H1 (cell line): ENCODE results near the gene SNORC.

ENCODE experiments used
- BRCA1 ChIP-seq: IDR thresholded peaks from 2 replicates; pipeline ENCODE4 v1.6.1; 2012; ENCODE audit warnings: low read depth, low read length, improper control_type of control experiment
- CHD2 ChIP-seq: IDR thresholded peaks from 2 replicates; pipeline ENCODE4 v1.6.1; 2012; ENCODE audit warnings: low read length, improper control_type of control experiment
- CTCF ChIP-seq, 3 experiments: IDR thresholded peaks; 1 replicate in 2 of 3; 2 replicates in 1 of 3; pipeline versions ENCODE4 v1.5.1 to v1.6.1; 2011; ENCODE audit warnings: low read length in 3 of 3, mild to moderate bottlenecking in 3 of 3, inconsistent platforms in 2 of 3, low read depth in 1 of 3, moderate library complexity in 1 of 3; ENCODE audit not compliant: insufficient read depth in 1 of 3; ENCODE audit errors: control extremely low read depth in 1 of 3
- EP300 ChIP-seq, 2 experiments: IDR thresholded peaks; 1 replicate in 1 of 2; 2 replicates in 1 of 2; pipeline ENCODE4 v1.6.1; 2011 to 2012; ENCODE audit warnings: low read depth in 2 of 2, low read length in 2 of 2, mild to moderate bottlenecking in 2 of 2, borderline replicate concordance in 1 of 2, inconsistent platforms in 1 of 2, moderate library complexity in 1 of 2
- EZH2 ChIP-seq: fragments of 200-600 bp; sonication (generic); IDR thresholded peaks from 2 replicates; pipeline ENCODE4 v1.7.1; 2012; ENCODE audit warnings: low read depth, mild to moderate bottlenecking, moderate library complexity, low read length, inconsistent platforms; ENCODE audit not compliant: severe bottlenecking
- FOSL1 ChIP-seq: IDR thresholded peaks from 2 replicates; pipeline ENCODE4 v1.6.1; 2011; ENCODE audit warnings: mild to moderate bottlenecking, low read depth, low read length, moderate library complexity; ENCODE audit not compliant: insufficient read depth
- NRF1 ChIP-seq: IDR thresholded peaks from 2 replicates; pipeline ENCODE4 v1.6.1; 2011; ENCODE audit warnings: mild to moderate bottlenecking, low read depth, low read length, improper control_type of control experiment
- POLR2A ChIP-seq, 2 experiments: IDR thresholded peaks; 1 replicate in 1 of 2; 2 replicates in 1 of 2; pipeline ENCODE4 v1.6.1; 2011; ENCODE audit warnings: low read depth in 2 of 2, low read length in 2 of 2, mild to moderate bottlenecking in 2 of 2; ENCODE audit errors: control extremely low read depth in 1 of 2
- RAD21 ChIP-seq, 2 experiments: IDR thresholded peaks in 1 of 2; conservative IDR thresholded peaks in 1 of 2; 2 replicates each; pipeline ENCODE4 v1.6.1; 2011; ENCODE audit warnings: low read depth in 2 of 2, low read length in 2 of 2, improper control_type of control experiment in 1 of 2, inconsistent platforms in 1 of 2, mild to moderate bottlenecking in 1 of 2, moderate library complexity in 1 of 2
- RNF2 ChIP-seq: fragments of 200-900, 300-1000 bp; sonication (generic); IDR thresholded peaks from 2 replicates; pipeline ENCODE4 v1.7.1; 2016; ENCODE audit warnings: borderline replicate concordance, low read depth, mild to moderate bottlenecking, antibody characterized with exemption, low read length; ENCODE audit not compliant: poor library complexity, severe bottlenecking; ENCODE audit errors: missing control alignments
- TAF1 ChIP-seq: IDR thresholded peaks from 2 replicates; pipeline ENCODE4 v1.6.1; 2011; ENCODE audit warnings: mild to moderate bottlenecking, low read depth, low read length

DNA sequence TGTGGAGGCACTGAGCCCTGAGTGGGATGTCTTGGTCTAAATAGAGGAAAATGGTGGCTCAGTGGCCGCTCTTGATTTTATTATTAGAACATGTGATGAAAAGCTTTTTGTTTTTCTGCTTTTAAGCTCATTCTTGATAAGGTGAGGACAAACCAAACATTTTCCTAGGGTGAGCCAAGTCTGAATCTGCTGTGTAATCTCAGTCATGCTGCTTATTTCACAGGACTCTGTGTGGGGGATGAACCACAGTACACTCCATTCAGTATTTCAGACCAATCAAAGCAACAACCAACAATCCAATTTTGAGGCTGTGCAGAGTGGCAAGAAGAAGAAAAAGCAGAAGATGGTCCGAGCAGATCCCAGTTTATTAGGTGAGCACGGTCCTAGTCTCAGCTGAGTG, 20.0 kb upstream of the SNORC start:
- TF ChIP-seq EP300 (IDR thresholded peaks at IDR 0.05; ENCODE audit: borderline replicate concordance in 1 of 2, low read depth in 2 of 2, low read length in 2 of 2) (no peak), TAF1 (no peak), CTCF (IDR thresholded peaks at IDR 0.05; ENCODE audit: control extremely low read depth in 1 of 3, insufficient read depth in 1 of 3, low read depth in 1 of 3, low read length in 3 of 3) (no peak), POLR2A (IDR thresholded peaks at IDR 0.05; ENCODE audit: control extremely low read depth in 1 of 2, low read depth in 2 of 2, low read length in 2 of 2) (no peak), EZH2 (no peak), FOSL1 (no peak), CHD2 (no peak), BRCA1 (no peak), RNF2 (no peak), NRF1 (no peak), RAD21 (IDR thresholded peaks at IDR 0.05 in 1 of 2, conservative IDR thresholded peaks at IDR 0.05 in 1 of 2; ENCODE audit: low read depth in 2 of 2, low read length in 2 of 2) (no peak)
